NCI-H2081 (cell line): ENCODE data around the gene TOR1AIP1.
"Not testable (repeated sequence)": the region's sequence is repeated elsewhere in the genome, so short reads cannot be mapped to it uniquely, and the experiment has no call there.

Experiments
- DNase-seq, 2 experiments: peaks; one replicate each; lab custom pipeline; 2025; lab: John Stamatoyannopoulos, UW

TOR1AIP1 gene, protein sequence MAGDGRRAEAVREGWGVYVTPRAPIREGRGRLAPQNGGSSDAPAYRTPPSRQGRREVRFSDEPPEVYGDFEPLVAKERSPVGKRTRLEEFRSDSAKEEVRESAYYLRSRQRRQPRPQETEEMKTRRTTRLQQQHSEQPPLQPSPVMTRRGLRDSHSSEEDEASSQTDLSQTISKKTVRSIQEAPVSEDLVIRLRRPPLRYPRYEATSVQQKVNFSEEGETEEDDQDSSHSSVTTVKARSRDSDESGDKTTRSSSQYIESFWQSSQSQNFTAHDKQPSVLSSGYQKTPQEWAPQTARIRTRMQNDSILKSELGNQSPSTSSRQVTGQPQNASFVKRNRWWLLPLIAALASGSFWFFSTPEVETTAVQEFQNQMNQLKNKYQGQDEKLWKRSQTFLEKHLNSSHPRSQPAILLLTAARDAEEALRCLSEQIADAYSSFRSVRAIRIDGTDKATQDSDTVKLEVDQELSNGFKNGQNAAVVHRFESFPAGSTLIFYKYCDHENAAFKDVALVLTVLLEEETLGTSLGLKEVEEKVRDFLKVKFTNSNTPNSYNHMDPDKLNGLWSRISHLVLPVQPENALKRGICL

DNA sequence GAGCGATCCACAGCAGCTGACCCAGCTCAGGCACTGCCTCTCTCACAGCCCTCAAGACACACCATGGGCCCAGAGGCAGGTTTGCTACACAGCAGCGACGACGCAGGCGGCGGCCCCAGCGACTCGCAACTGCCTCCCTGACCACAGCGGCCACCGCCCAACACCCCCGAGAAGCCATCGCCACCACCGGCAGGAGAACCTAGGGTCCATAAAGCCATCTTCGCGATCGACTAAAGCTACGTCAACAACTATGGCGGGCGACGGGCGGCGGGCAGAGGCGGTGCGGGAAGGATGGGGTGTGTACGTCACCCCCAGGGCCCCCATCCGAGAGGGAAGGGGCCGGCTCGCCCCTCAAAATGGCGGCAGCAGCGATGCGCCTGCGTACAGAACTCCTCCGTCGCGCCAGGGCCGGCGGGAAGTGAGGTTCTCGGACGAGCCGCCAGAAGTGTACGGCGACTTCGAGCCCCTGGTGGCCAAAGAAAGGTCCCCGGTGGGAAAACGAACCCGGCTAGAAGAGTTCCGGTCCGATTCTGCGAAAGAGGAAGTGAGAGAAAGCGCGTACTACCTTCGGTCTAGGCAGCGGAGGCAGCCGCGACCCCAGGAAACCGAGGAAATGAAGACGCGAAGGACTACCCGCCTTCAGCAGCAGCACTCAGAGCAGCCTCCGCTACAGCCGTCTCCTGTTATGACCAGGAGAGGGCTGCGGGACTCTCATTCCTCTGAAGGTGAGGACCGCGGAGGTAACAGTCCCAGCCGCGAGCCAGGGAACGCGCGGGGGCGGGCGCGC lies at the start of gene TOR1AIP1:
Gene TOR1AIP1 (plus strand): TSS at position 33 of the 787 bp plus-strand sequence. CDS start 218 bp downstream, at position 251.
- peak; percentile 99 for DNase-seq

DNA sequence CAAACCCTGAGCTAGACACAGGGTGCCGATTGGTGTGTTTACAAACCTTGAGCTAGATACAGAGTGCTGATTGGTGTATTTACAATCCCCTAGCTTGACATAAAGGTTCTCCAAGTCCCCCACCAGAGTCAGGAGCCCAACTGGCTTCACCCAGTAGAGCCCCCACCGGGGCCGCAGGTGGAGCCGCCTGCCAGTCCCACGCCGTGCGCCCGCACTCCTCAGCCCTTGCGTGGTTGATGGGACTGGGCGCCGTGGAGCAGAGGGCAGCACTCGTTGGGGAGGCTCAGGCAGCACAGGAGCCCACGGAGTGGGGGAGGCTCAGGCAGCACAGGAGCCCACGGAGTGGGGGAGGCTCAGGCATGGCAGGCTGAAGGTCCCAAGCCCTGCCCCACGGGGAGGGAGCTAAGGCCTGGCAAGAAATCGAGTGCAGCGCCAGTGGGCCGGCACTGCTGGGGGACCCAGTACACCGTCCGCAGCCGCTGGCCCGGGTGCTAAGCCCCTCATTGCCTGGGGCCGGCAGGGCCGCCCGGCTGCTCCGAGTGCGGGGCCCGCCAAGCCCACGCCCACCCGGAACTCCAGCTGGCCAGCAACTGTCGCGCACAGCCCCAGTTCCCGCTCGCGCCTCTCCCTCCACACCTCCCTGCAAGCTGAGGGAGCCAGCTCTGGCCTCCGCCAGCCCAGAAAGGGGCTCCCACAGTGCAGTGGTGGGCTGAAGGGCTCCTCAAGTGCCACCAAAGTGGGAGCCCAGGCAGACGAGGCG lies 45.2 kb upstream of the TOR1AIP1 start:
- DNase-seq = not testable (repeated sequence)

DNA sequence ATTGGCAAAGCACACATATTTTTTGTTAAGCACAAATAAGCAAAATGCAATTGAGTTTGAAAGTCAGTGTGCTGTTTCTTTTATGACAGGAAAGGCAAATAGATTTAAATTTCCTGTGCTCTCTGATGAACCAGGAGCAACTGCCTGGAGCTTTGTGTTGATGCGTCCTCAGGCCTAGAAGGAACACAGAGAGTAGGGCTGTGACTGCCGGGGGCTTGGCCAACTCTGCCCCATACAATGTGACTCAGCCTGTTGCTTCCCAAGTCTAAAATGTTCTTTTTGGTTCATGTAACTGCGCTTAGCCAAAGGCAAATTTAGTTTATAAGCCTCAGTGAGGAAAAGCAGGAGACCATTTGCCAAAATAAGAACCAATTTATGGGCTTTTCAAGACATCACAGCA lies 42.0 kb upstream of the TOR1AIP1 start:
- no peak for DNase-seq

DNA sequence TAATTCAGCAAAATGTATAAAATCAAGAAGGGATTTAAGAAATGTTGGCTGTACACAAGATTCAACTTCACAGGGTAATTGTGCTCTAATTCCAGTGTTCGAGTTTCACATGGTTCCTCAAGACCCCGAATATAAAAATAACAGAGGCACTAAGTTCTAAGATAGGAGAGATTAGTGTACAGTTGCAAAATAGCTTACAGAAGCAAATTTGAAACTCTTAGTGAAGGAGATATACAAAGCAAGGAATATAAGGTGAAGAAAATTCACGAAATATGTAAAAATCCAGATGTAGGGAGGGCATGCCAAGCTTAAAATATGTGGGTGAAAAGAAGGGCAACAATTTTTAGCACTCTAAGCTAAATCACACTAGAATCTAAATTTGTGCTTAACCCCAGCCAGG lies 33.9 kb upstream of the TOR1AIP1 start:
- no peak for DNase-seq

DNA sequence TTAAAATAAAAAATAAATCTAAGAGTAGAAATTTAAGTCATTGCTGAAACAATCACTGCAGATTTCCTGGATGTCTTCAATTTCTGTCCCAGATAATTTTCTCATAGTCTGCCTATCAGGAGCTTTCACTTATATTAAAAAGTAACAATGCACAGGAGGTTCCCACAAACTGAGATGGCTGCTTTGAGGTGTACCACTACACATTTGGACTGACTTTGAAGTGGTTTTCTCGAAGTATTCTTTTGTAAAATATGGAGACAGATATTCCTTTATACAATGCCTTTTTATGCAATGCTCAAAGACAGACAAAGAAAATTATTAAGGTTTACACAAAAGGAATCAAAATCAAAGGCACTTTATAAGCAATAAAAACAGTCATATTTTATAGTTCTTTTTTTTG lies 29.0 kb upstream of the TOR1AIP1 start:
- no peak for DNase-seq

DNA sequence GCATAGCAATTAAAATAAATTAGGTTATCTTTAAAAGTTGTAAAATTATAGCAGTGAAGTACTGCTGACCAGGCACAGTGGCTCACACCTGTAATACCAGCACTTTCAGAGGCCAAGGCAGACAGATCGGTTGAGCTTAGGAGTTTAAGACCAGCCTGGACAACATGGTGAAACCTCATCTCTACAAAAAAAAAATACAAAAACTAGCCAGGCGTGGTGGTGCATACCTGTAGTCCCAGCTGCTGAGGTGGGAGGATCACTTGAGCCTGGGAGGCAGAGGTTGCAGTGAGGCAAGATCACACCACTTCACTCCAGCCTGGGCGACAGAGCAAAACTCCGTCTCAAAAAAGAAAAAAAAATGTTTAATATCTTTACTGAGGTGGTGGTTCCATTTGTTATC lies 26.3 kb upstream of the TOR1AIP1 start:
- not testable (repeated sequence) for DNase-seq

DNA sequence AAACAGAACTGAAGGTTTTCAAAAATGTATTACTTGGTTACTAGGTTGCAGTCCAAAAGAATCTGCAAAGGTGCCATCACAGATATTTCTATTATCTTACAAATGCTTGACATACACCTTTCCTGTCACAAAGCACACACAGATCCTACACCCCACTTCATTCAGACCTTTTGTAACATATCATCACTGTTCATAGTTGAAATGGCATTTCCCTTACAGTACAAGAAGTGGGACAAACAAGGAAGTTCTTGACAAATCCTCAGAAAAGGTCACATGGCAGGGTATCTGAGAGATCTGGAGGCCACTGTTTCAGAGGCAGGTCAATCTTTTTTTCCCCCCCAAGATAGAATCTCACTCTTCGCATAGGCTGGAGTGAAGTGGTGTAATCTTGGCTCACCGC lies 25.8 kb upstream of the TOR1AIP1 start:
- DNase-seq = no peak

DNA sequence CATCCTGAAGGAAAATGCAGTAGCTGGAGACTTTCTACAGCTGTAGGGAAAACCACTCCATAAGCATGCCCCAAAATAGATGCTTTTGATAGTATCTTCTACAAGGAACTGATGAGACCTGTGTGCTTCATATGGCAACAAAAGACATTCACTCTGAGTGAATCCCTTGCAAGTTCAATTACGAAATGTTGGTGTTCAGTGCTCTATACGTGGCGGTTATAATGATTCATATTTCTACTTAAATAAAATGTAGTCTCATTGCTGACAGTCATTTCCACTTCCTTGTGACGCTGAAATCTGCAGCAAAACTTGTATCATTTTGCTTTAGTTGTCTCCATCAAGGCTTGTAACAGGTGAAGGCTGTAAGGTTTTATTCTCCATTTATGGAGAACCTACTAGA lies 25.1 kb upstream of the TOR1AIP1 start:
- DNase-seq = no peak

DNA sequence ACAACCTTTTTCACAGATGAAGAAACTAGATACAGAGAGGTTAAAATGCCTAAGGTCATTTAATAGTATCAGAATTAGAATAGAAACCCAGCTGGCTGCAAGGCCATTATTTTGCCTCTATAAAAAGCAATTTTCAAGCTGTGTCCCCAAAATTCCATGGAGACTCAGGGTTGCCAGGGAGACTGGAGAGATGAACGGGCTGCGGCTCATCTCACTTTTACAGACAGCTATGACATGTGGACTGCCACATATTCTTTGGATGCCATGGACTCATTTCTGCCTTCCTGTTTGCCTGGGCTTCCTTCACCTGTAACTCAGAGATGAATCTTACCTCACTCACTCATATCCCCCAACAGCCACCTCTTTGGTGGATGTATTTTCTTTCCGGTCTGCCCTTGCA lies 21.4 kb upstream of the TOR1AIP1 start:
- no peak for DNase-seq

DNA sequence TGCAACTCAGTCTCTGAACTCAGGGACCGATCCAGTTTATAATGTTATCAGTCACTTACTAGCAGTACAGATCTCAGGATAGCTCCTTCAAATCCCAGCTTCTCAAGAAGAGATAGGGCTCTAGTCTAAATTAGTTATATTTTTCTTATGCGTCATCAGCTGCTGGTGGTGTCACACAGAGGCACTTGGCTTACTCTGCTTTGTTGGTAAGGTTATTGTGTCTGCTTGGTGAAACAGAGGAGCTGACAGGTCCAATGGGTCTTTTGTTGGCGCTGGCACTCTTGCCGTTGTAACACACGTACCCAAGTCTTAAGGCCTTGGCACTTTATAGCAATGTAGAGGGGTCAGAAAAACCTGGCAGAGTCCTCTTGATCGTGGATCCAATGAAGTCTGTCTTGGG lies 16.7 kb upstream of the TOR1AIP1 start:
- no peak for DNase-seq

DNA sequence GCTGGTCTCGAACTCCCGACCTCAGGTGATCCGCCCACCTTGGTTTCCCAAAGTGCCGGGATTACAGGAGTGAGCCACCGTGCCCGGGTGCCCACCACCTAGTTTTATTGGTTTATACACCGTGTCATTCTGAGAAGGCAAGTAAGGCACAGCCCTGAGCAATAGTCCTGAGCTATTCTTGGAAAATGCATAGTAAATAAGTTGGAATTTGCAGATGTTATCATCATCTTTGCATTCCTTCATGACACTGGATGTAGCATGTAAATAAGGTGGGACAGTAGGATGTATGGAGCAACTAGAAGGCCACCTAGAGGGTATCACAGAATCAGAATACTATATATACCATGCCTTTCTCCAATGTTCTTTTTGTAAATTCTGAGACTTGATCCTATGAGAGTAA lies 15.5 kb upstream of the TOR1AIP1 start:
- no peak for DNase-seq

DNA sequence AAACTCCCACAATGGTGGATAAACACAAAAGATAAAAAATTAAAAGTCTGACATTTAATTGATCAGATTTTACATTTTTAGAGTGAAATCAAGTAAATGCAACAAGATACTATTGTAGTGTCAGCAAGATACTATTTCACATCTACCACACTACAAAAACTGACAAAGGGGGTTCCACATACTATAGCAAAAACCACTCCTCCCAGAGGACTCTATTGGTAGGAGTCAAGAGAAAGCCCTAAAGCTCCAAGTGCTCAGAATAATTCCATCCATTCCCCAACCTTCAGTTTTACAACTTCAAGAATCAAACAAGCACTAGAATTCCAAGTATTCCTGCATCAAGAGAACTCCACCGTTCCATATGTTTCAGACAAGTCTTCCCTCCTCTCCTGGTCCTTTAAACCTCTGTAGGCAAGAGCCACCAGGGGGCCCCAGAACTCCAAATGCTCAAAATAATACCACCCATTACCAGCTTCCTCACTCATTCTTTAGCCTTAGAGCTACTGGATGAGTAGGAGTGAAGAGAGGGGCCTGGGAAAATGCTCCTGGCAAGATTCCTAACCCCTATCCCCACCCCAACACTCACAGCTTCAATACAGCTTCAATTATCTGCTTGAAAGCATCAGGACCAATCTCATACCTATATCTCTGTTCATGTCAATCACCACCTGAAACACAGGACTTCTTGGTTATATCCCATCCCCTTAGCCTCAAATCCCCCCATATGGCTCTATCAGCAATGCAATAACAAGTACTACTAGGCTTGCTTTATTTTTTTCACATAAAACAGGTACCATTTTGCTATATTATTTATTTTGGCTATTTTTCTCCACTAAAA lies 14.4 kb upstream of the TOR1AIP1 start:
- DNase-seq = peak; percentile 27 to 58

DNA sequence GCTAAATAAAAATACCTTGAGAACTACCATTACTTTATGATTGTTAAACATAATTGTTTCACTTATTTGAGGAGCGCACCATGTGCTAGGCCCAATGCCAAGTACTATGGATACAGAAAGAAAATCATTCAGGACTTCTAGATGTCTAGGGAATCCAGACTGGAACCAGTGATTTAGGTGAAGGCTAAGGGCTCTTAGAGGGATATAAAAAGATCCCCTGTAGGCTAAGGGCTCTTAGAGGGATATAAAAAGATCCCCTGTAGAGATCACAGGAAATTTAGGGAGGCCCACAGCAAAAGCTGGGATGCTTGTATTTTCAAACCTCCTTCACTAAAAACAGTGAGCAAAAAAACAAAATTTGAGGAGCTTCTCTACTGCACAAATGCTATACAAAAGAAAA lies 11.2 kb upstream of the TOR1AIP1 start:
- peak in 1 of 2 experiments; percentile 25 for DNase-seq

DNA sequence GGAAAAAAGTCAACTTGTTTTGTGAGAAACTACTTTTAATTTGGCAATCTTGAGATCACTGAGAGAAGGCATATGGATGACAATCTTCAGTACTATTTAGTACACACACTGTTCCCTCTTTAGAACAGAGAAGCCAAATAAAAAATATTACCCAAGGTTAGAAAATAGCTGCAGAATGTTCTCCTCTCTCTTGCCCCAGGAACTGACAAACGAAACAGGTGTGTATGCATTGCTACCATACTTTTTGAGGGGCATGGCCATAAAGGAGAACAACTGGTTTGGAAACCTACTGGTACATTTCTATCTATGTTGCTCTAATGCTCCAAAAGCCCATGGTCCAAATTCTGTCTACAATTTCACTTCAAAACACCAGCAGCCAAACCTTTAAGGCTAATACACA lies 10.1 kb upstream of the TOR1AIP1 start:
- no peak for DNase-seq

DNA sequence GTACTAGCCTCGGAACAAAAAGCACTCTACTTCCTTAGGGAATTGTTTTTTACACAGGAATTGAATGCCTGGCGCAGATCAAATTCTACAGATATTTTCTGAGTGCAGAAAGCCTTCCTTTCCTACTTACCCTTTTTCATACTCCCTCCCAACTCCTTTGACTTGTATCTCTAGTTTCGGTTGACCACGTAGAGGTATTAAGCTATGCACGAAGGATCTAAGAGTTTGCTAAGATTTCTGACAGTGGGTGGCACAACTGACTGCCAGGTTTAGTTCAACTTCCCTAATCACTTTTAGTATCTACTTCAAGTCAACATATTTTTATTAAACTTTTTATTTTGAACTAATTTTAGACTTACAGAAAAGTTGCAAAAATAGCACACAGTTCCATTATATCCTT lies 9.5 kb upstream of the TOR1AIP1 start:
- DNase-seq = no peak

DNA sequence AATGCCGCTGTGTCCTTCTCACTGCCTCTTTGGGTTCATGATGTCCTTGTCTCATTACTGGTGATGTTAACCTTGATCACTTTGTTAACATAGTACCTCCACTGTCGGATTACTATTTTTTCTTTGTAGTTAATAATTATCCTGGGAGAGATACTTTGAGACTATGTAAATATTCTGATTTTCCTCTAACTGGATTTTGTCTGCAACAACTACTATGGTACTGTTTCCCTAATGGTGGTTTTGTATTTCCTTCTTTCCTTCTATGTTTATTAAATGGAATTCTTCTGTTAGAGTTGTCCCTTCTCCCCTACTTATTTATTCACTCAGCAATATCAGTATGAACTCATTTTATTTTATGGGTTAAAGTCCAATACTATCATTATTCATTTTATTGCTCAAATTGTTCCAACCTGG lies 8.6 kb upstream of the TOR1AIP1 start:
- no peak for DNase-seq

DNA sequence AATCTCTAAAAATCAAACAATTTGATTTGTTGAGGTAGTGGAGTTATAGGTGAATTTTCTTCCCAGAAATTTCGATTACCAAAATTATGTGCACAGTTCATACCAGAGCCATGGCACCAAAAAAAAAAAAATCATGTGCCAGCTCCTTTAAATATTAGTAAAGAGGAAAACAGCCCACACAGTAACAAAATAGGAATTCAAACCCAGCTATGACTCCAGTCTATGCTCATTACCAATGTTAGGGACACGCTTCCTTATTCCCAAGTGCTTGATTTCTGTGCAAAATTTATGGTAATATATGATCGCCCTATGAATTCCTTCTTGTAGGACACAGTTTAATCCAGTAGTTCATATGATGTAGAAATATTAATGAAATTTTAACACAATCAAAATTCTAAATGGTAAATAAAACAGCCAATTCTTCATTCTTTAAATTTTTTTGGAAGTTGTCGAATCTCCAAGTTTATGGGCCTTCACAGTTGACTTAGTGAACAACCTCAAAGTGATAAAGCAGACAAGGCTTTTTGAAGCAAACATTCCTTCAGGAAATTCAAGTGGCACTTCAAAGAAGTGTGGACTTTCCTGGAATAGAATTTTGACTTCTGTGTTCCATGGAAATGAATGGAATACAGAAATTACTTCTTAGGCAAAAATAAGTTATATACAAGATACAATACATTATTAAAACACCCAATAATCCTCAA lies 6.3 kb upstream of the TOR1AIP1 start:
- DNase-seq = no peak

DNA sequence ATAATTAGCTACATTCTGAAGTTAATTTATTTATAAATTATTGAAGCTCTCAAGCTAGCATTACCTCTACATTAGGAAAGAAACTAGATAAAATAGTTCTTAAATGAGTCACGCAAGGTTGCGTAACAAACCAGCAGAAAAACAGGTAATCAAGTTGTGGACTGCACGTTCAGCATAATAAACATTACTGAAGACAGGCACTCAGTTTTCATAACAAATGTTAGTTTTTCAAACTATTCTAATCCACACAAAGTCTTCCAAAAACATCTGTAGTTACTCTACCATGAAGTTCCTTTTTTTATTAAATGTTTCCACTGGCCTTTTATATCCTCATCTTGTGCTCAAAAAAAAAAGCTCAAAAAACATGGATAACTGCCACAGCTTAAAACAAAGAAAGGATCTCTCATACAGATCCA lies 5.8 kb upstream of the TOR1AIP1 start:
- no peak for DNase-seq

DNA sequence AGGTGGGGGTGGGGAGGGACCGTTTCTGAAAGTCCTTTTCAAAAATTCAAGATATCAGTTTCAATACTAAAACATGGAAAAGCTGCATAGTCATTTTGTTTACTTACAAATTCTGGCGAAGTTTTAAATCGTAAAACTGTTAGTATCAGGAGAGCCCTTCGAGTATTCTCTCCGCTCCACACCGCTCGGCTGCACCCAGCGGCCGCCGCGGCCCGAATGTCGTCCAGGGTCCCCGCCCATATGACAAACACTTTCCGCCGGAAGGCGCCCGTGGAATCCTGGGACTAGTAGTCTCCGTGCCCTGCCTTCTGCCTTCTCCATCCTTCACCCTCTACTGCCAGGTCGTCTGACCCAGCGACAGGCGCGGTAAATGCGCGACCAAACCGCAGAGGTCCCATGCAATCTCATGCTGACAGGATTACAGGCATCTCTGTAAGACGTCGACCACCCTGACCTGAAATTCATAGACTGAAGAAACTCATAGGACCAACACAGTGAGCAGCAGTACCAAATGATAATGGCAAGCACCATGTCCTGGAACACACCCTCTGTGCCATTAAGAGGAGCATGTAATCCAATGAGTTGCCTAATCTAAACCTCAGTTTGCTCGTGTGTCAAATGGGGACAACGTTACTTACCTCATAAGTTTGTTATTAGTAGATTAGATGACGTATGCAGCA lies 4.4 kb upstream of the TOR1AIP1 start, which contains the start of gene TOR1AIP2:
Gene TOR1AIP2 (minus strand): TSS at position 218 of the 680 bp plus-strand sequence. CDS start 25,138 bp downstream, outside the sequence.
- peak; percentile 86 to 92 for DNase-seq

DNA sequence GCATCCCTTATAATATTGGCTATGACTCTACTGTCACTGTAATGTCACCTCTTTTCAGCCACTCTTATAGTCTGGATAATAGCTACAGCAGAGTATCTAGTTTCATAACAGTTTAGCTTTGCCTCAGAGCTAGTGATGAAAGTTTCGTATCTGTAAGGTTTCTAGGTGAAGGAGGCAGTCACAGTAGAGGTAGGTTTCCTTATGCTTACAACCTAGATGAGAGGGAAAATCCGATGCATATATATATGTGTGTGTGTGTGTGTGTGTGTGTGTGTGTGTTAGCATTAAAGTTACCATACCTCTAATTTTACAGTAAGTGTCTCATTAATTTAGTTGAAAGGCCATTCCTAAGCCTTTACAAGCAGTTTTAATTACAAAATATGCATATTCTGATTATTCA lies 2.3 kb upstream of the TOR1AIP1 start:
- DNase-seq = no peak
